Endothelial cell of umbilical vein (primary cell): ENCODE data around the gene SLC41A3.

ENCODE experiments used
- CTCF ChIP-seq, 2 donors: IDR thresholded peaks; 1 replicate in 1 of 2; 2 replicates in 1 of 2; pipeline ENCODE4 v1.5.1; 2011; ENCODE audit warnings: low read length in 2 of 2, mild to moderate bottlenecking in 2 of 2, moderate library complexity in 2 of 2, control low read depth in 1 of 2, inconsistent platforms in 1 of 2, low read depth in 1 of 2; ENCODE audit not compliant: insufficient read depth in 1 of 2; ENCODE audit errors: extremely low read depth in 1 of 2
- EZH2 ChIP-seq: IDR thresholded peaks from 2 replicates; pipeline ENCODE4 v1.6.1; 2012; ENCODE audit warnings: borderline replicate concordance, low read depth, mild to moderate bottlenecking, moderate library complexity, low read length, inconsistent platforms; ENCODE audit not compliant: severe bottlenecking
- FOS ChIP-seq: IDR thresholded peaks from 2 replicates; pipeline ENCODE4 v1.6.1; 2011; ENCODE audit warnings: mild to moderate bottlenecking, low read length, moderate library complexity, borderline replicate concordance; ENCODE audit not compliant: insufficient read depth
- JUN ChIP-seq: IDR thresholded peaks from 2 replicates; pipeline ENCODE4 v1.6.1; 2011; ENCODE audit warnings: borderline replicate concordance, low read depth; ENCODE audit not compliant: insufficient read length, insufficient read depth
- MYC ChIP-seq: IDR thresholded peaks from one replicate; pipeline ENCODE4 v1.6.1; 2011; ENCODE audit warnings: mild to moderate bottlenecking, low read depth, low read length
- POLR2A ChIP-seq: IDR thresholded peaks from 2 replicates; pipeline ENCODE4 v1.6.1; 2012; ENCODE audit warnings: low read depth, mild to moderate bottlenecking, control low read depth, low read length
- POLR2AphosphoS5 ChIP-seq: IDR thresholded peaks from 2 replicates; pipeline ENCODE4 v1.6.1; 2012; ENCODE audit warnings: low read depth, mild to moderate bottlenecking, control low read depth, low read length, moderate library complexity; ENCODE audit not compliant: insufficient read depth

GRCh38 chr3:126104028-126104635 lies 20.2 kb upstream of the SLC41A3 start:
- no peak for TF ChIP-seq CTCF (IDR thresholded peaks at IDR 0.05; ENCODE audit: extremely low read depth in 1 of 2, insufficient read depth in 1 of 2, low read depth in 1 of 2, low read length in 2 of 2)
- no peak for TF ChIP-seq POLR2A
- no peak for TF ChIP-seq EZH2
- no peak for TF ChIP-seq FOS
- TF ChIP-seq POLR2AphosphoS5: no peak
- TF ChIP-seq JUN: no peak
- no peak for TF ChIP-seq MYC
